Measurements from ENCODE around the gene COX18.

COX18 gene

DNA sequence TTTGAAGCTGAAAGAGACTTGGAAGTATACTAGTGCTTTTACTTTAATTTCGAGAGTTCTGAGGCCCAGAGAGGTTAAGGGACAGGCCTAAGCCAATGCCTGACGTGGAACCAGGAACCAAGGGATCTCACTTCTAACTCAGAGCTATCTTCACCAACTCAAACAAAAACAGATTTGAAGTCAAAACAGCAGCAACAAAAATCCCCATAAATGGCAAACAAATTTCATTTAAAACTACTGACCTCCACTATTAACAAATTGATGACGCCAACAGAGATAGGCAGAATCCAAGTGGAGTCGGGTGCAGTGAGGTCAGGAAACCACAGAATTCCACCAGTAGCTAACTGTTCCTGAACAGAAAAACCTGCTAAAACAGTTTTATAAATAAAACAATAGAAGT is 5.0 kb downstream of the COX18 start:
- Histone ChIP-seq H3K4me3 (ENCODE audit: low read depth in 1 of 5, low read length in 5 of 5) (no peak overlapping the region), H3K4me1 (ENCODE audit: control insufficient read depth in 5 of 5, insufficient read depth in 5 of 5, low read length in 5 of 5) (peaks cover 3 to 23% (median 14%) of the 10 kb centered on the region in 5 donors), H3K9me3 (ENCODE audit: control insufficient read depth in 5 of 5, low read length in 5 of 5) (no peaks in the 10 kb centered on the region), H3K36me3 (ENCODE audit: control insufficient read depth in 5 of 5, insufficient read depth in 5 of 5, low read length in 5 of 5) (peaks cover 14 to 38% (median 35%) of the 10 kb centered on the region in 5 donors), H3K27ac (ENCODE audit: low read depth, low read length) (no peak overlapping the region), H3K9ac (ENCODE audit: low read length in 5 of 5) (no peak overlapping the region), H3K27me3 (ENCODE audit: control insufficient read depth in 5 of 5, insufficient read depth in 4 of 5, low read length in 5 of 5) (peaks cover 0 to under 1% (median 0%) of the 10 kb centered on the region in 5 donors)

GRCh38 chr4:73055241-73055897 is 14.1 kb downstream of the COX18 start:
- peaks cover 0 to 9% (median 0%) of the 10 kb centered on the region in 5 donors for H3K4me1 ChIP-seq (ENCODE audit: control insufficient read depth in 5 of 5, insufficient read depth in 5 of 5, low read length in 5 of 5)
- H3K9me3 ChIP-seq (ENCODE audit: control insufficient read depth in 5 of 5, low read length in 5 of 5) = no peaks in the 10 kb centered on the region
- H3K36me3 ChIP-seq (ENCODE audit: control insufficient read depth in 5 of 5, insufficient read depth in 5 of 5, low read length in 5 of 5) = peaks cover 36 to 60% (median 53%) of the 10 kb centered on the region in 5 donors
- no peak overlapping the region for H3K27ac ChIP-seq (ENCODE audit: low read depth, low read length)
- no peak overlapping the region for H3K4me3 ChIP-seq (ENCODE audit: low read depth in 1 of 5, low read length in 5 of 5)
- H3K27me3 ChIP-seq (ENCODE audit: control insufficient read depth in 5 of 5, insufficient read depth in 4 of 5, low read length in 5 of 5) = no peaks in the 10 kb centered on the region
- H3K9ac ChIP-seq (ENCODE audit: low read length in 5 of 5) = no peak overlapping the region

DNA sequence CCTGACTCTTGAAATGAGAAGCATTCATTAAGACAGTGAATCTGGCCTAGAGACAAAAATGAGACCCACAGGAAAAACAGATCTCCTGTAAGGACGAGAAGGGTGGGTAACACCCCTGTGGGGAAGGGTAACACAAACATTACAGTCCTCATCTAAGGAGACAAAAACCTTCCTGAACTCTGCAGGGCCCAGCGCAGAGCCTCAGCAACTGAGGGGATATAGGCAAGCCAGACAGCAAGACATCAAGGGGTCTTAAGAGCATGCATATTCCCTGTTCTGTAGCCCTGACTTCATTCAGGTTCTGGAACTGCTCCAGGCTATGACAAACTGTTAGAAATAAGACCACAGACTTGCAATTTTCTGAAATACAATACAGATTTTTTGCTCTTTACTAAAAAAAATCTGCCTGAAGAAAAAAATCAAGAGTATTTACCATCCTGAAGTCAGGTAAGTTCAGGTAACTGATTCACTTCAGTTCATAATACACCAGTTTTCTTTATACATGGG is 15.5 kb downstream of the COX18 start:
- Histone ChIP-seq H3K36me3 (ENCODE audit: control insufficient read depth in 5 of 5, insufficient read depth in 5 of 5, low read length in 5 of 5) (peaks cover 24 to 49% (median 40%) of the 10 kb centered on the region in 5 donors), H3K9me3 (ENCODE audit: control insufficient read depth in 5 of 5, low read length in 5 of 5) (no peaks in the 10 kb centered on the region), H3K27me3 (ENCODE audit: control insufficient read depth in 5 of 5, insufficient read depth in 4 of 5, low read length in 5 of 5) (no peaks in the 10 kb centered on the region), H3K9ac (ENCODE audit: low read length in 5 of 5) (no peak overlapping the region), H3K4me1 (ENCODE audit: control insufficient read depth in 5 of 5, insufficient read depth in 5 of 5, low read length in 5 of 5) (peaks cover 0 to 9% (median 0%) of the 10 kb centered on the region in 5 donors), H3K27ac (ENCODE audit: low read depth, low read length) (no peak overlapping the region), H3K4me3 (ENCODE audit: low read depth in 1 of 5, low read length in 5 of 5) (no peak overlapping the region)

- Histone ChIP-seq H3K27me3 (ENCODE audit: control insufficient read depth in 5 of 5, insufficient read depth in 4 of 5, low read length in 5 of 5) (no peaks in the 10 kb centered on the region), H3K36me3 (ENCODE audit: control insufficient read depth in 5 of 5, insufficient read depth in 5 of 5, low read length in 5 of 5) (peaks cover 17 to 39% (median 31%) of the 10 kb centered on the region in 5 donors), H3K4me3 (ENCODE audit: low read depth in 1 of 5, low read length in 5 of 5) (no peak overlapping the region)
Observed at GRCh38 chr4:73053076-73053475, 16.4 kb downstream of the COX18 start.

GRCh38 chr4:73051625-73052024 is 17.9 kb downstream of the COX18 start:
- no peak overlapping the region for H3K9ac ChIP-seq (ENCODE audit: low read length in 5 of 5)
- peaks cover 13 to 25% (median 16%) of the 10 kb centered on the region in 5 donors for H3K36me3 ChIP-seq (ENCODE audit: control insufficient read depth in 5 of 5, insufficient read depth in 5 of 5, low read length in 5 of 5)
- peaks cover 0 to 9% (median 0%) of the 10 kb centered on the region in 5 donors for H3K4me1 ChIP-seq (ENCODE audit: control insufficient read depth in 5 of 5, insufficient read depth in 5 of 5, low read length in 5 of 5)
- no peaks in the 10 kb centered on the region for H3K27me3 ChIP-seq (ENCODE audit: control insufficient read depth in 5 of 5, insufficient read depth in 4 of 5, low read length in 5 of 5)
- no peak overlapping the region for H3K27ac ChIP-seq (ENCODE audit: low read depth, low read length)
- no peak overlapping the region for H3K4me3 ChIP-seq (ENCODE audit: low read depth in 1 of 5, low read length in 5 of 5)
- H3K9me3 ChIP-seq (ENCODE audit: control insufficient read depth in 5 of 5, low read length in 5 of 5) = no peaks in the 10 kb centered on the region

More at GRCh38 chr4:73053076-73053475, 16.4 kb downstream of the COX18 start:
- Histone ChIP-seq H3K27ac (ENCODE audit: low read depth, low read length) (no peak overlapping the region), H3K9ac (ENCODE audit: low read length in 5 of 5) (no peak overlapping the region), H3K9me3 (ENCODE audit: control insufficient read depth in 5 of 5, low read length in 5 of 5) (no peaks in the 10 kb centered on the region), H3K4me1 (ENCODE audit: control insufficient read depth in 5 of 5, insufficient read depth in 5 of 5, low read length in 5 of 5) (peaks cover 0 to 9% (median 0%) of the 10 kb centered on the region in 5 donors)

- H3K9ac ChIP-seq (ENCODE audit: low read length in 5 of 5) = no peak overlapping the region
- H3K36me3 ChIP-seq (ENCODE audit: control insufficient read depth in 5 of 5, insufficient read depth in 5 of 5, low read length in 5 of 5) = no peaks in the 10 kb centered on the region
- H3K27me3 ChIP-seq (ENCODE audit: control insufficient read depth in 5 of 5, insufficient read depth in 4 of 5, low read length in 5 of 5) = no peaks in the 10 kb centered on the region
- no peaks in the 10 kb centered on the region for H3K9me3 ChIP-seq (ENCODE audit: control insufficient read depth in 5 of 5, low read length in 5 of 5)
- H3K4me1 ChIP-seq (ENCODE audit: control insufficient read depth in 5 of 5, insufficient read depth in 5 of 5, low read length in 5 of 5) = no peaks in the 10 kb centered on the region
- no peak overlapping the region for H3K27ac ChIP-seq (ENCODE audit: low read depth, low read length)
- H3K4me3 ChIP-seq (ENCODE audit: low read depth in 1 of 5, low read length in 5 of 5) = no peak overlapping the region
Observed at GRCh38 chr4:73045879-73046278, 23.6 kb downstream of the COX18 start.

- peak overlapping the region in 3 of 5 donors; percentile 1 to 28 (median 22) for H3K4me3 ChIP-seq (ENCODE audit: low read depth in 1 of 5, low read length in 5 of 5)
- no peaks in the 10 kb centered on the region for H3K4me1 ChIP-seq (ENCODE audit: control insufficient read depth in 5 of 5, insufficient read depth in 5 of 5, low read length in 5 of 5)
- H3K36me3 ChIP-seq (ENCODE audit: control insufficient read depth in 5 of 5, insufficient read depth in 5 of 5, low read length in 5 of 5) = no peaks in the 10 kb centered on the region
- peaks cover 0 to 16% (median 13%) of the 10 kb centered on the region in 5 donors for H3K9me3 ChIP-seq (ENCODE audit: control insufficient read depth in 5 of 5, low read length in 5 of 5)
- no peaks in the 10 kb centered on the region for H3K27me3 ChIP-seq (ENCODE audit: control insufficient read depth in 5 of 5, insufficient read depth in 4 of 5, low read length in 5 of 5)
- no peak overlapping the region for H3K27ac ChIP-seq (ENCODE audit: low read depth, low read length)
- H3K9ac ChIP-seq (ENCODE audit: low read length in 5 of 5) = no peak overlapping the region
Observed at GRCh38 chr4:73037057-73037456, 32.5 kb downstream of the COX18 start.

DNA sequence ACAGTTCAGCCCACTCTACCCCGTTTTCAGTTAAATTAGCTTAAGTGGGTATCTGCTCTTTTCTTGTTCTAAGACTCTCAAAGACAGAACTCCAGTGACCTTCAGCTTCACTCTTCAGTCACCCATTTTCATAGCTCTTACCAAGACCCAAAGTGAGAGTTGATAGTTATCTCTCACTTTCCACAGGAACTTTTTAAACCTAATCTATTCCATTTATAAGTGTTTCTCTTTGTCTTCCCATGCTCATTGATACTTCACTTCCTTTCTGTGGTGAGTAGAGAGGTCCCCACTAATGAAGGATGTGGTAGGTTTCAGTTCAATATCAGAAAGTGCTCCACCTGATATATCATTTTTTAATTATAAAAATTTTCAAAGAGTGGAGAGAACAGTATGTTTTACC is 33.4 kb downstream of the COX18 start:
- no peak overlapping the region for H3K9ac ChIP-seq (ENCODE audit: low read length in 5 of 5)

DNA sequence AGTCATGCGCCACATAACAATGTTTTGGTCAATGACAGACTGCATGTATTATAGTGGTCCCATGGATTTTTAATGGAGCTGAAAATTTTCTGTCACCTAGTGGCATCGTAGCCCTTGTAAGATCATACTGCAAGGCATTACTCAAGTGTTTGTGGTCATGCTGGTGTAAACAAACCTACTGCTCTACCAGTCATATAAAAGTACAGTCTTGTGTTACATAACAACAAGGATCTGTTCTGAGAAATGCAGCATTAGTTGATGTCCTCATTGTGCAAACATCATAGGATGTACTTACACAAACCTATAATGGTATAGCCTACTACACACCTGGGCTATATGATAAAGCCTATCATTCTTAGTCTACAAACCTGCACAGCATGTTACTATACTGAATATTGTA is 34.6 kb downstream of the COX18 start:
- Histone ChIP-seq H3K27me3 (ENCODE audit: control insufficient read depth in 5 of 5, insufficient read depth in 4 of 5, low read length in 5 of 5) (no peaks in the 10 kb centered on the region), H3K36me3 (ENCODE audit: control insufficient read depth in 5 of 5, insufficient read depth in 5 of 5, low read length in 5 of 5) (no peaks in the 10 kb centered on the region), H3K9ac (ENCODE audit: low read length in 5 of 5) (no peak overlapping the region), H3K27ac (ENCODE audit: low read depth, low read length) (no peak overlapping the region), H3K4me3 (ENCODE audit: low read depth in 1 of 5, low read length in 5 of 5) (no peak overlapping the region), H3K9me3 (ENCODE audit: control insufficient read depth in 5 of 5, low read length in 5 of 5) (peaks cover 0 to 16% (median 15%) of the 10 kb centered on the region in 5 donors), H3K4me1 (ENCODE audit: control insufficient read depth in 5 of 5, insufficient read depth in 5 of 5, low read length in 5 of 5) (no peaks in the 10 kb centered on the region)

More for the DNA sequence above, 33.4 kb downstream of the COX18 start:
- H3K4me3 ChIP-seq (ENCODE audit: low read depth in 1 of 5, low read length in 5 of 5) = no peak overlapping the region
- H3K9me3 ChIP-seq (ENCODE audit: control insufficient read depth in 5 of 5, low read length in 5 of 5) = peaks cover 0 to 16% (median 13%) of the 10 kb centered on the region in 5 donors
- no peaks in the 10 kb centered on the region for H3K4me1 ChIP-seq (ENCODE audit: control insufficient read depth in 5 of 5, insufficient read depth in 5 of 5, low read length in 5 of 5)
- H3K36me3 ChIP-seq (ENCODE audit: control insufficient read depth in 5 of 5, insufficient read depth in 5 of 5, low read length in 5 of 5) = no peaks in the 10 kb centered on the region
- no peaks in the 10 kb centered on the region for H3K27me3 ChIP-seq (ENCODE audit: control insufficient read depth in 5 of 5, insufficient read depth in 4 of 5, low read length in 5 of 5)
- no peak overlapping the region for H3K27ac ChIP-seq (ENCODE audit: low read depth, low read length)

- peaks cover 0 to 13% (median 0%) of the 10 kb centered on the region in 5 donors for H3K4me1 ChIP-seq (ENCODE audit: control insufficient read depth in 5 of 5, insufficient read depth in 5 of 5, low read length in 5 of 5)
- peaks cover 0 to 3% (median 0%) of the 10 kb centered on the region in 5 donors for H3K9me3 ChIP-seq (ENCODE audit: control insufficient read depth in 5 of 5, low read length in 5 of 5)
- H3K27ac ChIP-seq (ENCODE audit: low read depth, low read length) = no peak overlapping the region
- H3K36me3 ChIP-seq (ENCODE audit: control insufficient read depth in 5 of 5, insufficient read depth in 5 of 5, low read length in 5 of 5) = no peaks in the 10 kb centered on the region
- H3K27me3 ChIP-seq (ENCODE audit: control insufficient read depth in 5 of 5, insufficient read depth in 4 of 5, low read length in 5 of 5) = no peaks in the 10 kb centered on the region
- H3K9ac ChIP-seq (ENCODE audit: low read length in 5 of 5) = no peak overlapping the region
- H3K4me3 ChIP-seq (ENCODE audit: low read depth in 1 of 5, low read length in 5 of 5) = no peak overlapping the region
Observed at GRCh38 chr4:73028621-73029020, 40.9 kb downstream of the COX18 start.
